ENCODE data around the gene MCM5.

DNA sequence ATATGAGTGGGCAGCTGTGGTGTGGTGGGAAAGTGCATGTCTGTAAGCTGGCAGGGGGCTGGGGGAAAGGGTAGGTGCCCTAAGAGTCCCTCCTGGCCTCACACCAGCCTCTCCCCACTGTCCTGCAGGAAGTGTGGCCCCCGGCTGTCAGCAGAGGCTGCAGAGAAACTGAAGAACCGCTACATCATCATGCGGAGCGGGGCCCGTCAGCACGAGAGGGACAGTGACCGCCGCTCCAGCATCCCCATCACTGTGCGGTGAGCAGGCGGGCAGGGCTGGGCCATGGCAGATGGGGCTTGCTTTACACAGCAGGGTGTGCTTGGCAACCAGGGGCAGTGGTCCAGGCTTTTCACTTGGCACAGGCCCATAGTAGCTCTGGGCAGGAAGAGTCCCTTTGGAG is 19.8 kb downstream of the MCM5 start:
- no peak for TF ChIP-seq EZH2phosphoT487 (IDR thresholded peaks at IDR 0.05; ENCODE audit: borderline replicate concordance, low read length)
- TF ChIP-seq, protein P1, sequence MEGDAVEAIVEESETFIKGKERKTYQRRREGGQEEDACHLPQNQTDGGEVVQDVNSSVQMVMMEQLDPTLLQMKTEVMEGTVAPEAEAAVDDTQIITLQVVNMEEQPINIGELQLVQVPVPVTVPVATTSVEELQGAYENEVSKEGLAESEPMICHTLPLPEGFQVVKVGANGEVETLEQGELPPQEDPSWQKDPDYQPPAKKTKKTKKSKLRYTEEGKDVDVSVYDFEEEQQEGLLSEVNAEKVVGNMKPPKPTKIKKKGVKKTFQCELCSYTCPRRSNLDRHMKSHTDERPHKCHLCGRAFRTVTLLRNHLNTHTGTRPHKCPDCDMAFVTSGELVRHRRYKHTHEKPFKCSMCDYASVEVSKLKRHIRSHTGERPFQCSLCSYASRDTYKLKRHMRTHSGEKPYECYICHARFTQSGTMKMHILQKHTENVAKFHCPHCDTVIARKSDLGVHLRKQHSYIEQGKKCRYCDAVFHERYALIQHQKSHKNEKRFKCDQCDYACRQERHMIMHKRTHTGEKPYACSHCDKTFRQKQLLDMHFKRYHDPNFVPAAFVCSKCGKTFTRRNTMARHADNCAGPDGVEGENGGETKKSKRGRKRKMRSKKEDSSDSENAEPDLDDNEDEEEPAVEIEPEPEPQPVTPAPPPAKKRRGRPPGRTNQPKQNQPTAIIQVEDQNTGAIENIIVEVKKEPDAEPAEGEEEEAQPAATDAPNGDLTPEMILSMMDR (conservative IDR thresholded peaks at IDR 0.05; ENCODE audit: low read depth, low read length) = no peak

Data from PC-3 (cell line).